PFSK-1 (cell line): ENCODE results near the gene NF2.

Experiments used
- POLR2AphosphoS5 ChIP-seq: IDR thresholded peaks from 2 replicates; pipeline ENCODE4 v1.6.1; 2012; ENCODE audit warnings: low read depth, mild to moderate bottlenecking, control low read depth, low read length, moderate library complexity
- REST ChIP-seq, 2 experiments: IDR thresholded peaks; 2 replicates each; pipeline versions ENCODE4 v1.6.1 to v1.8.0; 2011 to 2012; ENCODE audit warnings: low read depth in 2 of 2, low read length in 2 of 2, control low read depth in 1 of 2, inconsistent platforms in 1 of 2, mild to moderate bottlenecking in 1 of 2, moderate library complexity in 1 of 2; ENCODE audit not compliant: insufficient read depth in 1 of 2

GRCh38 chr22:29596408-29596807 lies 7.0 kb upstream of the NF2 start:
- TF ChIP-seq POLR2AphosphoS5, result no peak
- TF ChIP-seq REST (IDR thresholded peaks at IDR 0.05; ENCODE audit: insufficient read depth in 1 of 2, low read depth in 2 of 2, low read length in 2 of 2), result no peak
